GM18505 (cell line): Measurements from ENCODE around the gene SLC4A4.
A peak's percentile ranks its signal among the peaks of the same experiment; 100 is the strongest.

ENCODE experiments used
- ATAC-seq: cut with Tn5 transposase; IDR thresholded peaks from one replicate; pipeline ENCODE4 v1.9.1; 2021; ENCODE audit not compliant: unreplicated experiment
- POLR2A ChIP-seq: IDR thresholded peaks from 4 replicates; pipeline ENCODE4 v1.6.1; 2011; ENCODE audit warnings: borderline replicate concordance; ENCODE audit not compliant: insufficient read depth, insufficient read length; ENCODE audit errors: extremely low read depth

Gene SLC4A4

DNA sequence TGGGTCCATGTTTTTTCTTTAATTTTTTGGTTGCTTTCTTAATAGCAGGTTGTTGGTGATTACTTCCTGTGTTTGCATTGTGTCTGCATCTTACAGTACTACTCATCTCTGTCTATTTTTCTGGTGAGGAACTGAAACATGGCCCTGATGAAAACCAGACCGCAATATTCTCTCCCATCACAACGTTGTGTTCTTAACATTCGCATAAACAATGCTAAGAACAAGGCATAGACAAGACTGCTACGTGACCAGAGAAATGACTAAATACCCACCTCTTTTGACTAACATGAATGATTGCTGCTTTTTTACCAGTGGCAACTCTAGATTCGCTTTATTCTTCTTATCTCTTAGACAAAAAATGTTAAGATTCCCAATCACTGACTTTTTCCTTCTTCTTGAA is 266.0 kb downstream of the SLC4A4 start:
- ATAC-seq: peak; percentile 99
- TF ChIP-seq POLR2A: no peak

GRCh38 chr4:71607109-71607508 is 268.3 kb downstream of the SLC4A4 start:
- TF ChIP-seq POLR2A: no peak
- ATAC-seq: no peak

DNA sequence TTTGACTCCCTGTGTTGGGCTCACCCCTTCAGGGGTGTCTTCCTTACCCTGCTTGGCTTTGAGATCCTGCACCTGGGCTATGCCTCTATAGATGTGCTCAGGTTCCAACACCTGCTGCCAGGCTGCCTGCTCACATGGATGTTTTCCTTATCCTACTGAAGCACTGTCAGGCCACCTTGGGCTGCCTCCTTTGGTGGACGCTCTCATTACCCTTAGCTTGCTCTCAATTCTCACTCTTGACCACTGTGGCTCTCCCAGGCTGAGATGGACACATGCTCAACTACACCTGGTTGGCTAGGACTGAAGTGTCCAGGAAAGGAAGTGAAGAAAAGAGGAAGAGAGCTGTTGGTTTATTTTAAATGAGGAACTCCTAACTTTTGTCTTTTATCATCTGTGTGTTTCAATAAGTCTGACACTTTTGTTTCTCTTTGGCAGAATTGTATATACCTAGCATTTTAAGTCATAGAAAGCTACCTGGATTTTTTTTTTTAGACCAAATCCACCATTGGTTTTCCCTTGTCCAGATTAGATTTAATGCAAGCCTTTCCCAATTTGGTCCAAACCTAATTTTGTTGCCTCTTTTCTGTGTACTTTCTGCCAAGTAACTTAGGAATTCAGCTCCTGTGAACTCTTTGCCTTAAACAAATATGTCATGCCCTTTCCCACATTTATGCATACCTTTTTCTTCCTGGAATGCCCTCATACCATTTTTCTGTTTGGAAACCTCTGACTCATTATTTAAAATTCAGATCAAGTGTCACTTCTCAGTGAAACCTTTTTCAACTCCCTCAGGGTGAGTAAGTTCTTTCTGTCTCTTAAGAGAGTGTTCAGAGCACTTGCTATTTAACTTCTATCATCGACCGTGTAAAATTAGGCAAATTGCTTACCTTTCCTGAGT is 269.2 kb downstream of the SLC4A4 start:
- no peak for ATAC-seq
- TF ChIP-seq POLR2A: no peak

DNA sequence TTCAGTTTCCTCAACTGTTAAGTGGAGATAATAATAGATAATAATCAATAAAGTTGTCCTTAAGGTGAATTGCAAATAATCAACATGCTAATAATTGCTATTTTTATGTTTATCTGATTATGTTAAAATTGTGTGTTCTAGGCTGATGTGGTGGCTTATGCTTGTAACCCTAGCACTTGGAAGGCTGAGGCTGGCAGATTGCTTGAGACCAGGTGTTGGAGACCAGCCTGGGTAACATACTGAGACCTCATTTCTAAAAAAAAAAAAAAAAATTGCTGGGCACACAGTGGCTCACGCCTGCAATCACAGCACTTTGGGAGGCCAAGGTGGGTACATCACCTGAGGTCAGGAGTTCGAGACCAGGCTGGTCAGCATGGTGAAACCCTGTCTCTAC is 269.9 kb downstream of the SLC4A4 start:
- no peak for TF ChIP-seq POLR2A
- ATAC-seq: no peak

DNA sequence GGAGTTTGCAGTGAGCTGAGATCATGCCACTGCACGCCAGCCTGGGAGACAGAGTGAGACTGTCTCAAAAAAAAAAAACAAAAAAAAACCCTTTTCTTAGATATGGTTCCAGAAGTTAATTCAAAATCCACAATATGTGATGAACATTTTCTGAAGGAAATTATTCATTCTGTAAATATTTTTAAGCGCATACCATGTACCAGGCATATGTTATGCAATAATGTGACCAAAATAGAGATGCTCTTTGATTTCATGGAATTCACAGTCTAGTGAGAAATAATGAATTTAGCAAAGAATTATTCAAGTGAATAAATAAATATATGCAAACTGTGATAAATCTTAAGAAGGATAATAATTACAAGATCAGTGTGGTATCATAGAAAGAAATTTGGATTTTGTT is 270.3 kb downstream of the SLC4A4 start:
- TF ChIP-seq POLR2A: no peak
- ATAC-seq: no peak

DNA sequence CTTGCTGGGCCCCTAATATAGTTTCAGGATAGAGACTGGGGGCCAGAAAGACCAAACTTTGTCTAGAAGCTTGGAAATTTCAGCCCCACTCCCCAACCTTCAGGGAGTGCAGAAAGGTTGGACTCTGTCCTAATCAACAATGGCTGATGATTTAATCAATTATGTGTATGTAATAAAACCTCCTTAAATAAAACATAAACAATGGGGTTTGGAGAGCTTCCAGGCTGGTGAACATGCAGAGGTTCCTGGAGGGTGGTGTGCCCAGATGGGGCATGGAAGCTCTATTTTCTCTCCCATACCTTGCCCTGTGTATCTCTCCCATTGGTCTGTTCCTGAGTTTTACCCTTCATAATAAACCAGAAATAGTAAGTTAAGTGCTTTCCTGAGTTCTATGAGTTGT is 270.8 kb downstream of the SLC4A4 start:
- no peak for ATAC-seq
- TF ChIP-seq POLR2A: no peak

DNA sequence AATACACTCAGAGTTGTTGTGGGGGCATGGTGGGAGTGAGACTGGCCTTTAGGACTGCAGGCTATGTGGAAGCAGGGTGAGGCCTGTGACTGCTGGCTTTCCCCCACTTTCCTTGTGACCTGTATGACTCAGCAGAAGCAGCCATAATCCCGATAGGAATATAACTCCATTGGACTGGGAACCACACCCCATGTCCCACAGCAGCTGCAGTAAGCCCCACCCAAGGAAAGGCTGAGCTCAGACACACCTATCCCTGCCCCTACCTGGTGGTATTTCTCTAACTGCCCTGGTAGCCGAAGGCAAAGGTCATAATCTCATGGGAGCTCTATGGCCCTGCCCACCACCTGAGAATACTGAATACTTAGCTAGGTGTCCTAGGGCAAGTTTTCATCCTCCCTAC is 275.8 kb downstream of the SLC4A4 start:
- no peak for ATAC-seq

GRCh38 chr4:71616168-71616811 is 277.5 kb downstream of the SLC4A4 start:
- ATAC-seq: no peak
- TF ChIP-seq POLR2A: no peak

More for the DNA sequence above, 275.8 kb downstream of the SLC4A4 start:
- TF ChIP-seq POLR2A: no peak
